Breast epithelium (tissue), 4 donors: Measurements from ENCODE around the gene HSFX2. TPM values are rescaled to one million over a fixed set of nuclear protein-coding genes. Genes with fewer than 3 reads are reported as not detected.
"Not testable (repeated sequence)": the region's sequence is repeated elsewhere in the genome, so short reads cannot be mapped to it uniquely, and the experiment has no call there.

Experiments used
- DNase-seq, 2 donors: peaks; one replicate each; pipeline ENCODE4 v3.0.0-alpha.2; 2019; ENCODE audit warnings: low spot score in 2 of 2
- H3K27ac ChIP-seq, 2 donors: fragments of 200-600 bp; sonication (generic) in 1 of 2; one replicate each; pipeline ENCODE4 v1.5.1; 2016 to 2019; ENCODE audit warnings: mild to moderate bottlenecking in 1 of 2
- H3K27me3 ChIP-seq, 2 donors: fragments of 200-600 bp; sonication (generic) in 1 of 2; one replicate each; pipeline versions ENCODE4 v1.5.1 to v1.6.0; 2017 to 2019; ENCODE audit warnings: control low read depth in 1 of 2, mild to moderate bottlenecking in 1 of 2
- H3K36me3 ChIP-seq: fragments of 200-600 bp; one replicate; pipeline ENCODE4 v1.5.1; 2019
- H3K4me1 ChIP-seq, 2 donors: fragments of 200-600 bp; sonication (generic); one replicate each; pipeline ENCODE4 v1.5.1; 2016 to 2019; ENCODE audit warnings: control low read depth in 1 of 2
- H3K4me3 ChIP-seq, 3 donors: fragments of 200-600 bp; sonication (generic); 1 replicate in 2 of 3; 2 replicates in 1 of 3; pipeline ENCODE4 v1.5.1; 2016 to 2019; ENCODE audit warnings: mild to moderate bottlenecking in 3 of 3, moderate library complexity in 2 of 3
- H3K9me3 ChIP-seq, 2 donors: fragments of 200-600 bp; sonication (generic) in 1 of 2; one replicate each; pipeline ENCODE4 v1.5.1; 2016 to 2019; ENCODE audit warnings: control low read depth in 1 of 2
- CTCF ChIP-seq, 3 donors: fragments of 450-650 bp; IDR thresholded peaks; one replicate each; pipeline ENCODE4 v1.5.1; 2016 to 2017; ENCODE audit warnings: antibody characterized with exemption in 3 of 3, mild to moderate bottlenecking in 3 of 3, moderate library complexity in 3 of 3
- POLR2A ChIP-seq: fragments of 450-650 bp; IDR thresholded peaks from one replicate; pipeline ENCODE4 v1.6.1; 2016; ENCODE audit warnings: antibody characterized with exemption, mild to moderate bottlenecking, moderate library complexity
- POLR2AphosphoS5 ChIP-seq, 3 donors: sonication (generic); formaldehyde crosslinking; IDR thresholded peaks; one replicate each; pipeline ENCODE4 v1.6.1; 2017; ENCODE audit warnings: antibody characterized with exemption in 3 of 3
- intact Hi-C: fragments of 100-400 bp; cut with DNase I; formaldehyde crosslinking; loops from one replicate; pipeline ENCODE4 v1.15.1; 2023; ENCODE audit warnings: low total_unique reads
- total RNA-seq, 3 donors: library from RNA; depleted of rRNA; stranded (reverse); fragments of >200 nt; gene quantifications; one replicate each; pipeline ENCODE4 v1.1.0, GENCODE V29; 2016

HSFX2 gene
- total RNA-seq, 3 donors from 2014 or later, result 0.98 TPM; not detected in 2

GRCh38 chrX:149628768-149629167 lies 33.7 kb upstream of the HSFX2 start:
- Histone ChIP-seq H3K27ac (no peak overlapping the region), H3K4me1 (no peaks in the 10 kb centered on the region), H3K27me3 (no peaks in the 10 kb centered on the region), H3K9me3 (no peaks in the 10 kb centered on the region), H3K36me3 (no peaks in the 10 kb centered on the region), H3K4me3 (no peak overlapping the region)
- DNase-seq, result no peak
- TF ChIP-seq POLR2A, result no peak
- no peak for TF ChIP-seq CTCF (IDR thresholded peaks at IDR 0.05)
- no peak for TF ChIP-seq POLR2AphosphoS5 (IDR thresholded peaks at IDR 0.05)
- intact Hi-C loops, result no loop called here

- DNase-seq, result no peak
- Histone ChIP-seq H3K36me3 (no peaks in the 10 kb centered on the region), H3K4me3 (no peak overlapping the region), H3K4me1 (no peaks in the 10 kb centered on the region), H3K9me3 (no peaks in the 10 kb centered on the region), H3K27ac (no peak overlapping the region), H3K27me3 (no peaks in the 10 kb centered on the region)
- intact Hi-C loops, result no loop called here
- TF ChIP-seq POLR2A, result no peak
- TF ChIP-seq CTCF (IDR thresholded peaks at IDR 0.05), result no peak
- TF ChIP-seq POLR2AphosphoS5 (IDR thresholded peaks at IDR 0.05), result no peak
Observed at GRCh38 chrX:149628280-149628679, 33.2 kb upstream of the HSFX2 start.

GRCh38 chrX:149626829-149627228 lies 31.7 kb upstream of the HSFX2 start:
- H3K36me3 ChIP-seq, H3K9me3 ChIP-seq, H3K4me3 ChIP-seq, H3K27ac ChIP-seq, intact Hi-C loops, H3K4me1 ChIP-seq, DNase-seq, H3K27me3 ChIP-seq: not testable (repeated sequence)

GRCh38 chrX:149619662-149620061 lies 24.5 kb upstream of the HSFX2 start:
- H3K4me1 ChIP-seq, H3K27ac ChIP-seq, H3K9me3 ChIP-seq, H3K27me3 ChIP-seq, H3K4me3 ChIP-seq, intact Hi-C loops, DNase-seq, H3K36me3 ChIP-seq: not testable (repeated sequence)

GRCh38 chrX:149618871-149619270 lies 23.8 kb upstream of the HSFX2 start:
- no peaks in the 10 kb centered on the region for H3K36me3 ChIP-seq
- DNase-seq, result no peak
- no peak overlapping the region for H3K4me3 ChIP-seq
- TF ChIP-seq POLR2A (no peak), CTCF (IDR thresholded peaks at IDR 0.05) (no peak), POLR2AphosphoS5 (IDR thresholded peaks at IDR 0.05) (no peak)
- no peaks in the 10 kb centered on the region for H3K9me3 ChIP-seq
- intact Hi-C loops, result no loop called here
- no peaks in the 10 kb centered on the region for H3K4me1 ChIP-seq
- no peak overlapping the region for H3K27ac ChIP-seq
- no peaks in the 10 kb centered on the region for H3K27me3 ChIP-seq

- no peak for DNase-seq
- Histone ChIP-seq H3K36me3 (no peaks in the 10 kb centered on the region), H3K27ac (no peak overlapping the region), H3K4me3 (no peak overlapping the region), H3K9me3 (no peaks in the 10 kb centered on the region), H3K4me1 (no peaks in the 10 kb centered on the region), H3K27me3 (peaks cover 0 to 4% of the 10 kb centered on the region in 2 donors)
- intact Hi-C loops, result no loop called here
- TF ChIP-seq POLR2AphosphoS5 (IDR thresholded peaks at IDR 0.05), result no peak
- TF ChIP-seq POLR2A, result no peak
- TF ChIP-seq CTCF (IDR thresholded peaks at IDR 0.05), result no peak
Observed at GRCh38 chrX:149611623-149612175, 16.6 kb upstream of the HSFX2 start.
